ENCODE results near the gene DCT.

DCT gene

GRCh38 chr13:94487043-94487442 lies 7.6 kb upstream of the DCT start:
- H3K4me3 ChIP-seq (ENCODE audit: control insufficient read depth, low read depth, low read length) = no peak overlapping the region
- DNase-seq (ENCODE audit: low read depth) = no peak
- TF ChIP-seq CTCF (conservative IDR thresholded peaks at IDR 0.05; ENCODE audit: control insufficient read depth, insufficient read depth, low read depth, low read length) = no peak

GRCh38 chr13:94483970-94484369 lies 4.5 kb upstream of the DCT start:
- TF ChIP-seq CTCF (conservative IDR thresholded peaks at IDR 0.05; ENCODE audit: control insufficient read depth, insufficient read depth, low read depth, low read length) = no peak
- no peak overlapping the region for H3K4me3 ChIP-seq (ENCODE audit: control insufficient read depth, low read depth, low read length)
- peak; percentile 4 for DNase-seq (ENCODE audit: low read depth)

GRCh38 chr13:94481941-94482340 lies 2.5 kb upstream of the DCT start:
- no peak overlapping the region for H3K4me3 ChIP-seq (ENCODE audit: control insufficient read depth, low read depth, low read length)
- DNase-seq (ENCODE audit: low read depth) = peak; percentile 89
- no peak for TF ChIP-seq CTCF (conservative IDR thresholded peaks at IDR 0.05; ENCODE audit: control insufficient read depth, insufficient read depth, low read depth, low read length)

GRCh38 chr13:94480672-94481145 lies 1.2 kb upstream of the DCT start:
- no peak for TF ChIP-seq CTCF (conservative IDR thresholded peaks at IDR 0.05; ENCODE audit: control insufficient read depth, insufficient read depth, low read depth, low read length)
- peak; percentile 87 for DNase-seq (ENCODE audit: low read depth)
- H3K4me3 ChIP-seq (ENCODE audit: control insufficient read depth, low read depth, low read length) = no peak overlapping the region

GRCh38 chr13:94478913-94479312 lies 569 bp downstream of the DCT start:
- DNase-seq (ENCODE audit: low read depth) = no peak
- no peak for TF ChIP-seq CTCF (conservative IDR thresholded peaks at IDR 0.05; ENCODE audit: control insufficient read depth, insufficient read depth, low read depth, low read length)
- no peak overlapping the region for H3K4me3 ChIP-seq (ENCODE audit: control insufficient read depth, low read depth, low read length)

- no peak overlapping the region for H3K4me3 ChIP-seq (ENCODE audit: control insufficient read depth, low read depth, low read length)
- TF ChIP-seq CTCF (conservative IDR thresholded peaks at IDR 0.05; ENCODE audit: control insufficient read depth, insufficient read depth, low read depth, low read length) = no peak
Measured at GRCh38 chr13:94470126-94470525, 9.4 kb downstream of the DCT start.

GRCh38 chr13:94464771-94465170 lies 14.7 kb downstream of the DCT start:
- peak; percentile 5 for DNase-seq (ENCODE audit: low read depth)
- no peak for TF ChIP-seq CTCF (conservative IDR thresholded peaks at IDR 0.05; ENCODE audit: control insufficient read depth, insufficient read depth, low read depth, low read length)
- H3K4me3 ChIP-seq (ENCODE audit: control insufficient read depth, low read depth, low read length) = no peak overlapping the region

More at GRCh38 chr13:94470126-94470525, 9.4 kb downstream of the DCT start:
- no peak for DNase-seq (ENCODE audit: low read depth)
